Liver (tissue), 9 donors: ENCODE results near the gene COX6B1. TPM values are rescaled to one million over a fixed set of nuclear protein-coding genes. Genes with fewer than 3 reads are reported as not detected.

Experiments used
- DNase-seq: peaks from one replicate; pipeline ENCODE4 v3.0.0-alpha.2; 2017; ENCODE audit warnings: low spot score
- H3K27ac ChIP-seq, 2 donors: one replicate each; pipeline ENCODE4 v1.7.0; 2013; ENCODE audit warnings: inconsistent platforms in 2 of 2, low read length in 2 of 2, control low read depth in 1 of 2, low read depth in 1 of 2, mild to moderate bottlenecking in 1 of 2
- H3K27me3 ChIP-seq, 4 donors: one replicate each; pipeline versions ENCODE4 v1.6.1 to v1.7.0; 2013; ENCODE audit warnings: low read length in 3 of 4, inconsistent platforms in 1 of 4, mild to moderate bottlenecking in 1 of 4, moderate library complexity in 1 of 4; ENCODE audit not compliant: control insufficient read depth in 4 of 4, insufficient read depth in 4 of 4
- H3K36me3 ChIP-seq, 4 donors: one replicate each; pipeline versions ENCODE4 v1.6.1 to v1.7.0; 2013; ENCODE audit warnings: low read length in 3 of 4, mild to moderate bottlenecking in 3 of 4, low read depth in 1 of 4, moderate library complexity in 1 of 4; ENCODE audit not compliant: control insufficient read depth in 4 of 4, insufficient read depth in 3 of 4
- H3K4me1 ChIP-seq, 4 donors: one replicate each; pipeline versions ENCODE4 v1.6.1 to v1.7.0; 2013; ENCODE audit warnings: low read length in 3 of 4, mild to moderate bottlenecking in 3 of 4, moderate library complexity in 1 of 4; ENCODE audit not compliant: control insufficient read depth in 4 of 4, insufficient read depth in 4 of 4
- H3K4me3 ChIP-seq, 3 donors: one replicate each; pipeline versions ENCODE4 v1.6.1 to v1.7.0; 2013; ENCODE audit warnings: low read length in 3 of 3, control low read depth in 1 of 3, low read depth in 1 of 3, mild to moderate bottlenecking in 1 of 3
- H3K9ac ChIP-seq, 2 donors: one replicate each; pipeline ENCODE4 v1.7.0; 2013; ENCODE audit warnings: low read length in 2 of 2, mild to moderate bottlenecking in 2 of 2, moderate library complexity in 2 of 2, control low read depth in 1 of 2, low read depth in 1 of 2
- H3K9me3 ChIP-seq, 4 donors: one replicate each; pipeline versions ENCODE4 v1.6.1 to v1.7.0; 2013; ENCODE audit warnings: low read length in 3 of 4; ENCODE audit not compliant: control insufficient read depth in 4 of 4
- ATF3 ChIP-seq: IDR thresholded peaks from 2 replicates; pipeline ENCODE4 v1.6.1; 2016; ENCODE audit warnings: antibody characterized with exemption
- CTCF ChIP-seq: fragments of 150-350 bp; IDR thresholded peaks from 2 replicates; pipeline ENCODE4 v1.5.1; 2017; ENCODE audit warnings: improper control_type of control experiment, low read depth, low read length; ENCODE audit not compliant: missing input control
- EGR1 ChIP-seq, 2 donors: IDR thresholded peaks; 2 replicates each; pipeline ENCODE4 v1.6.1; 2016 to 2018; ENCODE audit warnings: antibody characterized with exemption in 2 of 2, low read depth in 2 of 2
- FOXA1 ChIP-seq: IDR thresholded peaks from 2 replicates; pipeline ENCODE4 v1.6.1; 2016; ENCODE audit warnings: antibody characterized with exemption
- FOXA2 ChIP-seq: IDR thresholded peaks from 2 replicates; pipeline ENCODE4 v1.6.1; 2016; ENCODE audit warnings: antibody characterized with exemption
- GABPA ChIP-seq, 2 donors: IDR thresholded peaks in 1 of 2; conservative IDR thresholded peaks in 1 of 2; 2 replicates each; pipeline ENCODE4 v1.6.1; 2016; ENCODE audit warnings: antibody characterized with exemption in 2 of 2, mild to moderate bottlenecking in 1 of 2, moderate library complexity in 1 of 2
- HNF4A ChIP-seq, 2 donors: conservative IDR thresholded peaks; 2 replicates each; pipeline ENCODE4 v1.6.1; 2016; ENCODE audit warnings: antibody characterized with exemption in 2 of 2, mild to moderate bottlenecking in 2 of 2
- HNF4G ChIP-seq: IDR thresholded peaks from 2 replicates; pipeline ENCODE4 v1.6.1; 2016; ENCODE audit warnings: antibody characterized with exemption
- JUND ChIP-seq, 2 donors: IDR thresholded peaks; 2 replicates each; pipeline ENCODE4 v1.6.1; 2016; ENCODE audit warnings: antibody characterized with exemption in 2 of 2
- MAX ChIP-seq: IDR thresholded peaks from 2 replicates; pipeline ENCODE4 v1.6.1; 2016; ENCODE audit warnings: antibody characterized with exemption
- NR2F2 ChIP-seq: IDR thresholded peaks from 2 replicates; pipeline ENCODE4 v1.6.1; 2016; ENCODE audit warnings: antibody characterized with exemption
- RAD21 ChIP-seq, 2 donors: IDR thresholded peaks; 2 replicates each; pipeline ENCODE4 v1.6.1; 2016; ENCODE audit warnings: antibody characterized with exemption in 2 of 2, mild to moderate bottlenecking in 2 of 2
- REST ChIP-seq: IDR thresholded peaks from 2 replicates; pipeline ENCODE4 v1.6.1; 2016; ENCODE audit warnings: antibody characterized with exemption, mild to moderate bottlenecking
- RXRA ChIP-seq, 2 donors: IDR thresholded peaks; 2 replicates each; pipeline ENCODE4 v1.6.1; 2017 to 2018; ENCODE audit warnings: antibody characterized with exemption in 2 of 2, mild to moderate bottlenecking in 1 of 2
- SP1 ChIP-seq: IDR thresholded peaks from 2 replicates; pipeline ENCODE4 v1.6.1; 2018; ENCODE audit warnings: antibody characterized with exemption, mild to moderate bottlenecking
- TAF1 ChIP-seq: conservative IDR thresholded peaks from 2 replicates; pipeline ENCODE4 v1.6.1; 2016; ENCODE audit warnings: antibody characterized with exemption, mild to moderate bottlenecking
- YY1 ChIP-seq: IDR thresholded peaks from 2 replicates; pipeline ENCODE4 v1.6.1; 2016; ENCODE audit warnings: antibody characterized with exemption, mild to moderate bottlenecking
- ZBTB33 ChIP-seq: IDR thresholded peaks from 2 replicates; pipeline ENCODE4 v1.6.1; 2016; ENCODE audit warnings: antibody characterized with exemption
- WGBS: extraction: QIAGEN DNeasy Blood & Tissue Kit; methylation state at CpG from one replicate; pipeline ENCODE4 v1.1.7; 2013; 5-methylcytosine and 5-hydroxymethylcytosine counted together
- polyA plus RNA-seq, 2 donors: library from polyadenylated mRNA; stranded (reverse) in 1 of 2; unstranded in 1 of 2; fragments of 200-250 nt in 1 of 2; fragments of >200 nt in 1 of 2; fragmentation: Nextera tagmentation in 1 of 2; extraction: Ambion mirVana in 1 of 2; gene quantifications; one replicate each; pipeline versions ENCODE4 v1.2.1 to v1.2.3, GENCODE V29; 2013 to 2015
- total RNA-seq, 2 donors: library from RNA; depleted of rRNA; stranded (reverse); fragments of >200 nt; gene quantifications; one replicate each; pipeline ENCODE4 v1.2.3, GENCODE V29; 2014
- donor health status: healthy.
- donor health status: healthy.
- donor health status: healthy.
- donor health status: healthy.
- donor health status: healthy.

COX6B1 gene
- total and polyA plus RNA-seq, 4 donors = 139 to 518 (median 321) TPM

- WGBS = 86% methylated on average over 1 of the region's 1 CpG
- Histone ChIP-seq H3K9ac (no peak overlapping the region), H3K4me1 (peaks cover 0 to 13% (median 9%) of the 10 kb centered on the region in 4 donors), H3K4me3 (no peak overlapping the region), H3K9me3 (no peaks in the 10 kb centered on the region), H3K36me3 (peaks cover 0 to 4% (median 0%) of the 10 kb centered on the region in 4 donors), H3K27me3 (no peaks in the 10 kb centered on the region), H3K27ac (no peak overlapping the region)
- no peak for TF ChIP-seq ZBTB33
- TF ChIP-seq FOXA2 = no peak
- TF ChIP-seq CTCF = no peak
- TF ChIP-seq HNF4G = no peak
- no peak for TF ChIP-seq RAD21 (IDR thresholded peaks at IDR 0.05)
- TF ChIP-seq ATF3 = no peak
- no peak for TF ChIP-seq HNF4A (conservative IDR thresholded peaks at IDR 0.05)
- no peak for TF ChIP-seq SP1
- TF ChIP-seq RXRA (IDR thresholded peaks at IDR 0.05) = no peak
- TF ChIP-seq GABPA (IDR thresholded peaks at IDR 0.05 in 1 of 2, conservative IDR thresholded peaks at IDR 0.05 in 1 of 2) = no peak
- no peak for TF ChIP-seq TAF1
- TF ChIP-seq YY1 = no peak
- no peak for TF ChIP-seq REST
- no peak for TF ChIP-seq MAX
- no peak for TF ChIP-seq JUND (IDR thresholded peaks at IDR 0.05)
- TF ChIP-seq EGR1 (IDR thresholded peaks at IDR 0.05; ENCODE audit: low read depth in 2 of 2) = no peak
- TF ChIP-seq FOXA1 = no peak
- no peak for TF ChIP-seq NR2F2
- DNase-seq = no peak
These were observed 34.5 kb upstream of the COX6B1 start for GRCh38 chr19:35613574-35613973.
